PFSK-1 (cell line): ENCODE measurements around the gene SRRM2.

Experiments used
- FOXP2 ChIP-seq: optimal IDR thresholded peaks from 2 replicates; pipeline ENCODE3; 2011; ENCODE audit warnings: borderline replicate concordance, control low read depth, inconsistent platforms; ENCODE audit not compliant: insufficient read depth; ENCODE audit errors: extremely low read length, extremely low read depth
- POLR2AphosphoS5 ChIP-seq: IDR thresholded peaks from 2 replicates; pipeline ENCODE4 v1.6.1; 2012; ENCODE audit warnings: low read depth, mild to moderate bottlenecking, control low read depth, low read length, moderate library complexity
- REST ChIP-seq, 2 experiments: IDR thresholded peaks; 2 replicates each; pipeline versions ENCODE4 v1.6.1 to v1.8.0; 2011 to 2012; ENCODE audit warnings: low read depth in 2 of 2, low read length in 2 of 2, control low read depth in 1 of 2, inconsistent platforms in 1 of 2, mild to moderate bottlenecking in 1 of 2, moderate library complexity in 1 of 2; ENCODE audit not compliant: insufficient read depth in 1 of 2
- SIN3A ChIP-seq: IDR thresholded peaks from 2 replicates; pipeline ENCODE4 v1.6.1; 2012; ENCODE audit warnings: mild to moderate bottlenecking, low read length, moderate library complexity, borderline replicate concordance; ENCODE audit not compliant: insufficient read depth
- TAF1 ChIP-seq: IDR thresholded peaks from 2 replicates; pipeline ENCODE4 v1.6.1; 2012; ENCODE audit warnings: low read length, control low read depth, borderline replicate concordance; ENCODE audit not compliant: insufficient read depth

SRRM2 gene

DNA sequence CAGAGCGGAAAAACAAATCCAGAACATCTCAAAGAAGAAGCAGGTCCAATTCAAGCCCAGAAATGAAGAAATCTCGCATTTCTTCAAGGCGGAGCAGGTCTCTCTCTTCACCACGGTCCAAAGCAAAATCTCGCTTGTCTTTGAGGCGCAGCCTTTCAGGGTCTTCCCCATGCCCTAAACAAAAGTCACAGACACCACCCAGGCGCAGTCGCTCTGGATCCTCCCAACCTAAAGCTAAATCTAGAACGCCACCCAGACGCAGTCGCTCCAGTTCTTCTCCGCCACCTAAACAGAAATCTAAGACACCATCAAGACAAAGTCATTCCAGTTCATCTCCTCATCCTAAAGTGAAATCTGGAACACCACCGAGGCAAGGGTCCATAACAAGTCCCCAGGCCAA is 10.3 kb downstream of the SRRM2 start:
- no peak for TF ChIP-seq FOXP2
- TF ChIP-seq POLR2AphosphoS5: no peak
- TF ChIP-seq SIN3A: no peak
- no peak for TF ChIP-seq REST (IDR thresholded peaks at IDR 0.05; ENCODE audit: insufficient read depth in 1 of 2, low read depth in 2 of 2, low read length in 2 of 2)
- no peak for TF ChIP-seq TAF1

DNA sequence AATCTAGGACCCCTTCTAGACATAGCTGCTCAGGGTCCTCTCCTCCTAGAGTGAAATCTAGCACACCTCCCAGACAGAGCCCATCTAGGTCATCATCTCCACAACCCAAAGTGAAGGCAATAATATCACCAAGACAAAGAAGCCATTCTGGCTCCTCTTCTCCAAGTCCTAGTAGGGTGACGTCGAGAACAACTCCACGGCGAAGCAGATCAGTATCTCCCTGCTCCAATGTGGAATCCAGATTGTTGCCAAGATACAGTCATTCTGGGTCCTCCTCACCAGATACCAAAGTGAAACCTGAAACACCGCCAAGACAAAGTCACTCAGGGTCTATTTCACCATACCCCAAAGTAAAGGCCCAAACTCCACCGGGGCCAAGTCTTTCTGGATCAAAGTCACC is 10.7 kb downstream of the SRRM2 start:
- no peak for TF ChIP-seq FOXP2
- TF ChIP-seq REST (IDR thresholded peaks at IDR 0.05; ENCODE audit: insufficient read depth in 1 of 2, low read depth in 2 of 2, low read length in 2 of 2): no peak
- TF ChIP-seq TAF1: no peak
- no peak for TF ChIP-seq POLR2AphosphoS5
- TF ChIP-seq SIN3A: no peak

DNA sequence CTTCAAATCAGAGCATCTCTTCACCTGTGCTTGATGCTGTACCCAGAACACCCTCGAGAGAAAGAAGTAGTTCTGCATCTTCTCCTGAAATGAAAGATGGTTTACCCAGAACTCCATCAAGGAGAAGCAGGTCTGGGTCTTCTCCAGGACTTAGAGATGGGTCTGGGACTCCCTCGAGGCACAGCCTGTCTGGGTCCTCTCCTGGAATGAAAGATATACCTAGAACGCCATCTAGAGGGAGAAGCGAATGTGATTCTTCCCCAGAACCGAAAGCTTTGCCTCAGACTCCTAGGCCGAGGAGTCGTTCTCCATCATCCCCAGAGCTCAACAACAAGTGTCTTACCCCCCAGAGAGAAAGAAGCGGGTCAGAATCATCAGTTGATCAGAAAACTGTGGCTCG is 12.3 kb downstream of the SRRM2 start:
- no peak for TF ChIP-seq SIN3A
- no peak for TF ChIP-seq FOXP2
- no peak for TF ChIP-seq REST (IDR thresholded peaks at IDR 0.05; ENCODE audit: insufficient read depth in 1 of 2, low read depth in 2 of 2, low read length in 2 of 2)
- TF ChIP-seq POLR2AphosphoS5: no peak

DNA sequence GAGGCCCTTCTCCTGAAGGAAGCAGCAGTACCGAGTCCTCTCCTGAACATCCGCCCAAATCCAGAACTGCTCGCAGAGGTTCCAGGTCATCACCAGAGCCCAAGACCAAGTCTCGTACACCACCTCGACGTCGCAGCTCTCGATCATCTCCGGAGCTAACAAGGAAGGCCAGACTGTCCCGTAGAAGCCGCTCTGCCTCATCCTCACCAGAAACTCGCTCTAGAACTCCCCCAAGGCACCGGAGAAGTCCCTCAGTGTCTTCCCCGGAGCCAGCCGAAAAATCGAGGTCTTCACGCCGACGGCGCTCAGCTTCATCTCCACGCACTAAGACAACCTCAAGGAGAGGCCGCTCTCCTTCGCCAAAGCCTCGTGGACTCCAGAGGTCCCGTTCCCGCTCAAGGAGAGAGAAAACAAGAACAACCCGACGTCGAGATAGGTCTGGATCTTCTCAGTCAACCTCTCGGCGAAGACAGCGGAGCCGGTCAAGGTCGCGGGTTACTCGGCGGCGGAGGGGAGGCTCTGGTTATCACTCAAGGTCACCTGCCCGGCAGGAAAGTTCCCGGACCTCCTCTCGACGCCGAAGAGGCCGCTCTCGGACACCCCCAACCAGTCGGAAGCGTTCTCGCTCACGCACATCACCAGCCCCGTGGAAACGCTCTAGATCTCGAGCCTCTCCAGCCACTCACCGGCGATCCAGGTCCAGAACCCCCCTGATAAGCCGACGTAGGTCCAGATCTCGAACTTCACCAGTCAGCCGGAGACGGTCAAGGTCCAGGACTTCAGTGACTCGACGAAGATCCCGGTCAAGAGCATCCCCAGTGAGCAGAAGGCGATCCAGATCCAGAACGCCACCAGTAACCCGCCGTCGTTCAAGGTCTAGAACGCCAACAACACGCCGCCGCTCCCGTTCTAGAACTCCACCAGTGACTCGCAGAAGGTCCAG is 13.3 kb downstream of the SRRM2 start:
- TF ChIP-seq POLR2AphosphoS5: no peak
- TF ChIP-seq REST (IDR thresholded peaks at IDR 0.05; ENCODE audit: insufficient read depth in 1 of 2, low read depth in 2 of 2, low read length in 2 of 2): no peak
- no peak for TF ChIP-seq FOXP2
- TF ChIP-seq SIN3A: no peak
- no peak for TF ChIP-seq TAF1
